K562 (cell line): ENCODE data around the gene PYGM. TPM values are rescaled to one million over a fixed set of nuclear protein-coding genes. Genes with fewer than 3 reads are reported as not detected.

ENCODE experiments used
- ATAC-seq: fragments of 200-7000 bp; cut with Tn5 transposase; 3 replicates; pipeline ENCODE4 v1.9.1; 2020; ENCODE audit warnings: moderate library complexity
- BruUV-seq: library from RNA; stranded (reverse); fragments of 400-500 nt; replicated peaks from 2 replicates; lab custom pipeline; 2021; lab: Mats Ljungman, UMichigan
- CTCF ChIA-PET: fragments of 300-600 bp; formaldehyde crosslinking; extraction: SDS; loops from one replicate; lab custom pipeline; 2021; ENCODE audit warnings: low intra/inter-chr PET ratio; lab: Yijun Ruan, JAX
- POLR2A ChIA-PET: fragments of 300-600, 350-650 bp; sonication (Branson Sonifier 250); formaldehyde crosslinking; extraction: SDS; loops from one replicate; lab custom pipeline; 2021; ENCODE audit warnings: antibody characterized with exemption, inconsistent platforms; lab: Yijun Ruan, JAX
- DNase-seq, 4 experiments: peaks; one replicate each; pipeline versions ENCODE4 v3.0.0 to v3.0.0-alpha.2; 2011 to 2018; ENCODE audit warnings: low spot score in 3 of 4, mixed read lengths in 3 of 4; ENCODE audit errors: extremely low read depth in 1 of 4
- FAIRE-seq: peaks from 2 replicates; lab custom pipeline; 2011; peaks lifted over from hg19 to GRCh38; lab: Jason Lieb, UNC
- H2AFZ ChIP-seq: 2 replicates; pipeline ENCODE4 v1.6.0; 2011; ENCODE audit warnings: low read depth, low read length, control low read depth, inconsistent platforms
- H3K27ac ChIP-seq: fragments of 200-600 bp; 3 replicates; pipeline ENCODE4 v1.8.0; 2011; ENCODE audit warnings: low read depth, mild to moderate bottlenecking, control low read depth, inconsistent platforms, low read length, moderate library complexity, mixed read lengths; ENCODE audit errors: extremely low read depth
- H3K27me3 ChIP-seq, 2 experiments: fragments of 300-600 bp in 1 of 2; 2 replicates in 1 of 2; 3 replicates in 1 of 2; pipeline versions ENCODE4 v1.6.0 to v1.8.0; 2011; ENCODE audit warnings: inconsistent platforms in 2 of 2, low read length in 2 of 2, mild to moderate bottlenecking in 1 of 2, mixed read lengths in 1 of 2, moderate library complexity in 1 of 2; ENCODE audit not compliant: control insufficient read depth in 2 of 2, insufficient read depth in 2 of 2
- H3K36me3 ChIP-seq: fragments of 300-600 bp; 3 replicates; pipeline ENCODE4 v1.8.0; 2011; ENCODE audit warnings: mild to moderate bottlenecking, low read length, inconsistent platforms; ENCODE audit not compliant: control insufficient read depth, insufficient read depth
- H3K4me1 ChIP-seq, 2 experiments: fragments of 200-600 bp in 1 of 2; replicated peaks in 1 of 2; 2 replicates in 1 of 2; 3 replicates in 1 of 2; pipeline versions ENCODE4 v1.5.1 to v1.8.0; 2011; ENCODE audit warnings: inconsistent platforms in 2 of 2, low read length in 2 of 2, mild to moderate bottlenecking in 1 of 2, mixed read lengths in 1 of 2, moderate library complexity in 1 of 2; ENCODE audit not compliant: control insufficient read depth in 2 of 2, insufficient read depth in 2 of 2
- H3K4me2 ChIP-seq: 2 replicates; pipeline ENCODE4 v1.6.1; 2011; ENCODE audit warnings: low read length, control low read depth, inconsistent platforms, mixed read lengths; ENCODE audit not compliant: insufficient read depth
- H3K4me3 ChIP-seq: fragments of 200-600 bp; sonication (generic), shearing (Covaris generic); 2 replicates; pipeline ENCODE4 v1.5.1; 2016; ENCODE audit warnings: control low read depth, inconsistent platforms
- H3K79me2 ChIP-seq: fragments of 200-600 bp; 3 replicates; pipeline ENCODE4 v1.8.0; 2011; ENCODE audit warnings: low read length, inconsistent platforms; ENCODE audit not compliant: control insufficient read depth, insufficient read depth
- H3K9ac ChIP-seq, 2 experiments: 2 replicates each; pipeline versions ENCODE4 v1.6.0 to v1.6.1; 2011; ENCODE audit warnings: low read depth in 2 of 2, low read length in 2 of 2, control low read depth in 1 of 2, inconsistent platforms in 1 of 2, mild to moderate bottlenecking in 1 of 2, mixed read lengths in 1 of 2; ENCODE audit not compliant: insufficient read depth in 1 of 2
- H3K9me1 ChIP-seq: one replicate; pipeline ENCODE4 v1.6.0; 2011; ENCODE audit warnings: inconsistent platforms, mild to moderate bottlenecking, low read length, moderate library complexity; ENCODE audit not compliant: control insufficient read depth, insufficient read depth
- H3K9me3 ChIP-seq: replicated peaks from 2 replicates; pipeline ENCODE4 v1.5.1; 2011; ENCODE audit warnings: low read depth, low read length, inconsistent platforms; ENCODE audit not compliant: control insufficient read depth, insufficient read depth
- H4K20me1 ChIP-seq: replicated peaks from 2 replicates; pipeline ENCODE4 v1.6.1; 2011; ENCODE audit warnings: low read length, inconsistent platforms, mixed read lengths; ENCODE audit not compliant: control insufficient read depth, insufficient read depth
- GATAD2B ChIP-seq: fragments of 450-650 bp; IDR thresholded peaks from 2 replicates; pipeline ENCODE4 v1.6.1; 2017; ENCODE audit warnings: mild to moderate bottlenecking, borderline replicate concordance
- KDM5B ChIP-seq: fragments of 200-600 bp; sonication (generic); IDR thresholded peaks from 2 replicates; pipeline ENCODE4 v1.6.1; 2012; ENCODE audit warnings: low read depth, mild to moderate bottlenecking, moderate library complexity, low read length, control low read depth, inconsistent platforms; ENCODE audit not compliant: insufficient replicate concordance
- MAZ ChIP-seq, 2 experiments: fragments of 450-650 bp in 1 of 2; sonication (generic) in 1 of 2; formaldehyde crosslinking; IDR thresholded peaks in 1 of 2; conservative IDR thresholded peaks in 1 of 2; 2 replicates each; pipeline versions ENCODE4 v1.4.0 to v1.5.0; 2020; ENCODE audit warnings: mild to moderate bottlenecking in 1 of 2, missing genetic modification reagents in 1 of 2
- NONO ChIP-seq, 2 experiments: fragments of 200-400 bp in 1 of 2; fragments of 450-650 bp in 1 of 2; formaldehyde crosslinking in 1 of 2; IDR thresholded peaks; 2 replicates each; pipeline ENCODE4 v1.6.1; 2017; ENCODE audit warnings: low read depth in 2 of 2, mild to moderate bottlenecking in 2 of 2, moderate library complexity in 2 of 2, low read length in 1 of 2
- PHF8 ChIP-seq: fragments of 200-600 bp; sonication (generic); IDR thresholded peaks from 2 replicates; pipeline ENCODE4 v1.6.1; 2012; ENCODE audit warnings: mixed run types, mild to moderate bottlenecking, inconsistent platforms, low read length, moderate library complexity, borderline replicate concordance
- POLR3A ChIP-seq: IDR thresholded peaks from 2 replicates; pipeline ENCODE4 v1.6.1; 2011; ENCODE audit warnings: borderline replicate concordance, mild to moderate bottlenecking, moderate library complexity; ENCODE audit not compliant: insufficient read length, insufficient read depth; ENCODE audit errors: extremely low read depth
- SOX6 ChIP-seq: fragments of 450-650 bp; IDR thresholded peaks from 2 replicates; pipeline ENCODE4 v1.6.1; 2014; ENCODE audit warnings: mild to moderate bottlenecking
- TEAD1 ChIP-seq, 2 experiments: fragments of 450-650 bp in 1 of 2; sonication (generic) in 1 of 2; formaldehyde crosslinking; IDR thresholded peaks; 2 replicates each; pipeline versions ENCODE4 v1.4.0 to v1.8.0; 2020 to 2022; ENCODE audit warnings: mild to moderate bottlenecking in 2 of 2, missing genetic modification reagents in 1 of 2
- WGBS: fragments of 100-300 bp; shearing (Covaris generic); methylation state at CpG from one replicate; pipeline ENCODE4 v1.1.6; 2016; ENCODE audit warnings: low coverage, mixed read lengths; ENCODE audit not compliant: insufficient coverage; ENCODE audit errors: missing lambda C conversion rate; 5-methylcytosine and 5-hydroxymethylcytosine counted together
- in situ Hi-C: fragments of 300-500 bp; cut with MboI; formaldehyde crosslinking; loops from 4 replicates; pipeline ENCODE4 v1.15.0; 2018; ENCODE audit warnings: inconsistent platforms, mixed read lengths
- intact Hi-C: fragments of 100-400 bp; cut with micrococcal nuclease; formaldehyde crosslinking; loops from 2 replicates; pipeline ENCODE4 v1.14.2; 2022
- polyA plus RNA-seq, 8 experiments: library from polyadenylated mRNA; depleted of rRNA in 4 of 8; stranded (reverse) in 5 of 8; unstranded in 3 of 8; fragments of >200 nt; fragmentation: Nextera tagmentation in 2 of 8; fragmentation: Illumina TruSeq in 1 of 8; extraction: Ambion mirVana in 2 of 8; extraction: Trizol in 1 of 8; gene quantifications; 2 replicates each; pipeline versions ENCODE4 v1.2.1 to v1.2.3, GENCODE V29; 2011 to 2014; ENCODE audit warnings: inconsistent platforms in 1 of 8, missing spikeins in 1 of 8
- total RNA-seq, 7 experiments: library from RNA; depleted of rRNA in 6 of 7; stranded (reverse); fragments of >200 nt in 6 of 7; fragmentation: Illumina TruSeq in 2 of 7; extraction: Trizol in 2 of 7; gene quantifications; 2 replicates each; pipeline versions ENCODE4 v1.2.1 to v1.2.3, GENCODE V29; 2011 to 2021; ENCODE audit warnings: low replicate concordance in 1 of 7
- TF ChIP-seq, protein P1 (sequence below): sonication (generic); formaldehyde crosslinking; IDR thresholded peaks from 2 replicates; pipeline ENCODE4 v1.8.1; 2022; ENCODE audit warnings: missing genetic modification reagents

PYGM gene
- total and polyA plus RNA-seq, 9 of the 15 experiments (the other 6 are each of a cell fraction or from before 2014, with no cell fraction given) = 0.07 to 1.5 (median 0.68) TPM

GRCh38 chr11:64720167-64720566 lies 39.6 kb downstream of the PYGM start (continued):
- TF ChIP-seq, protein P1, sequence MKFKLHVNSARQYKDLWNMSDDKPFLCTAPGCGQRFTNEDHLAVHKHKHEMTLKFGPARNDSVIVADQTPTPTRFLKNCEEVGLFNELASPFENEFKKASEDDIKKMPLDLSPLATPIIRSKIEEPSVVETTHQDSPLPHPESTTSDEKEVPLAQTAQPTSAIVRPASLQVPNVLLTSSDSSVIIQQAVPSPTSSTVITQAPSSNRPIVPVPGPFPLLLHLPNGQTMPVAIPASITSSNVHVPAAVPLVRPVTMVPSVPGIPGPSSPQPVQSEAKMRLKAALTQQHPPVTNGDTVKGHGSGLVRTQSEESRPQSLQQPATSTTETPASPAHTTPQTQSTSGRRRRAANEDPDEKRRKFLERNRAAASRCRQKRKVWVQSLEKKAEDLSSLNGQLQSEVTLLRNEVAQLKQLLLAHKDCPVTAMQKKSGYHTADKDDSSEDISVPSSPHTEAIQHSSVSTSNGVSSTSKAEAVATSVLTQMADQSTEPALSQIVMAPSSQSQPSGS (CRISPR knock-in tag) = no peak
- TF ChIP-seq KDM5B = no peak
- no peak for TF ChIP-seq PHF8
- no peak for TF ChIP-seq TEAD1 (CRISPR knock-in tag; IDR thresholded peaks at IDR 0.05)
- TF ChIP-seq MAZ (CRISPR knock-in tag; conservative IDR thresholded peaks at IDR 0.05 in 1 of 2, IDR thresholded peaks at IDR 0.05 in 1 of 2) = no peak
- TF ChIP-seq NONO (IDR thresholded peaks at IDR 0.05; ENCODE audit: low read depth in 2 of 2, low read length in 1 of 2) = no peak
- no peak for TF ChIP-seq GATAD2B
- TF ChIP-seq, all 486 proteins: peak for 0

GRCh38 chr11:64719406-64719805 lies 40.4 kb downstream of the PYGM start:
- ATAC-seq (no peak), DNase-seq (no peak), FAIRE-seq (no peak)
- Histone ChIP-seq H4K20me1 (peaks cover 24% of the 10 kb centered on the region), H3K79me2 (no peaks in the 10 kb centered on the region), H2AFZ (no peak overlapping the region), H3K27ac (no peak overlapping the region), H3K9ac (0 out of 4 replicates have a peak overlapping the region, but pooled peaks of 1 of the 2 experiments have one; percentile 17), H3K9me1 (no peaks in the 10 kb centered on the region), H3K4me2 (no peak overlapping the region), H3K4me3 (no peak overlapping the region), H3K4me1 (peaks cover 0 to 16% of the 10 kb centered on the region in 2 experiments; a peak in 2 of 5 replicates), H3K36me3 (no peaks in the 10 kb centered on the region)
- ChIA-PET CTCF (interaction anchor here (0.6 kb wide), 1 partner anchor 68 kb away, joined by 3 read pairs; no protein-coding TSS in a partner anchor), POLR2A (interaction anchor here (0.6 to 1.3 kb wide), 3 partner anchors 15 to 32 kb away, joined by 3 to 7 read pairs (median 3); no protein-coding TSS in a partner anchor)
- no TSS peak for BruUV-seq
- intact Hi-C loops = no loop called here
- under 1% methylated on average over 10 of the region's 10 CpGs for WGBS
- no peak for TF ChIP-seq SOX6
- no peak for TF ChIP-seq POLR3A
- TF ChIP-seq, all 486 proteins: peak for 0
- Histone ChIP-seq H3K9me3 (no peaks in the 10 kb centered on the region), H3K27me3 (peaks cover 30 to 58% of the 10 kb centered on the region in 2 experiments)
- in situ Hi-C loops = no loop called here
